Esophagus muscularis mucosa (tissue), 3 donors: ENCODE results near the gene IQCH.

Experiments used
- POLR2A ChIP-seq: fragments of 450-650 bp; IDR thresholded peaks from one replicate; pipeline ENCODE4 v1.6.1; 2017; ENCODE audit warnings: antibody characterized with exemption, moderate library complexity, mild to moderate bottlenecking, low read depth
- POLR2AphosphoS5 ChIP-seq, 2 donors: sonication (generic); formaldehyde crosslinking; IDR thresholded peaks; one replicate each; pipeline ENCODE4 v1.6.1; 2017; ENCODE audit warnings: antibody characterized with exemption in 2 of 2
- TF ChIP-seq, protein P1 (sequence below), 3 experiments: fragments of 200-600 bp in 2 of 3; fragments of 450-650 bp in 1 of 3; sonication (generic) in 2 of 3; IDR thresholded peaks; one replicate each; pipeline ENCODE4 v1.5.1; 2017 to 2019; ENCODE audit warnings: antibody characterized with exemption in 3 of 3, mild to moderate bottlenecking in 2 of 3, moderate library complexity in 1 of 3

DNA sequence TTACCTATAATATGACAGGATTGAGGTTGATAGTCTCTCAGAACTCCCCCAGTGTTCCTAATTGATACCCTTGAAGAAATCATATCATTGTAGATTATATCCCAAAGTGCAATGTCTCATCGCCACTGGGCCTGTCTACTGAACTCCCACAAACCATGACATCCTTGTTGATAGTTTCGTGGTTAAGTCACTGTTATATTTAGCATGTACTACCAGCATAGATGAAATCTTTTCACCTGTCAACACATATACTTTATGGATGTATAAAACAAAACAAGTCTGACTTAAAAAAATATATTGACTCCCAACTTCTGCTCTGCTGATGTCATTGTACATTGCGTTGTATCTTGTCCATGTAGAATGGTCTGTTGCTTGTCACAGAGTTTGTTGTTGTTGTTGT is 128.1 kb downstream of the IQCH start:
- TF ChIP-seq POLR2A (no peak), POLR2AphosphoS5 (IDR thresholded peaks at IDR 0.05) (no peak)
- TF ChIP-seq, protein P1, sequence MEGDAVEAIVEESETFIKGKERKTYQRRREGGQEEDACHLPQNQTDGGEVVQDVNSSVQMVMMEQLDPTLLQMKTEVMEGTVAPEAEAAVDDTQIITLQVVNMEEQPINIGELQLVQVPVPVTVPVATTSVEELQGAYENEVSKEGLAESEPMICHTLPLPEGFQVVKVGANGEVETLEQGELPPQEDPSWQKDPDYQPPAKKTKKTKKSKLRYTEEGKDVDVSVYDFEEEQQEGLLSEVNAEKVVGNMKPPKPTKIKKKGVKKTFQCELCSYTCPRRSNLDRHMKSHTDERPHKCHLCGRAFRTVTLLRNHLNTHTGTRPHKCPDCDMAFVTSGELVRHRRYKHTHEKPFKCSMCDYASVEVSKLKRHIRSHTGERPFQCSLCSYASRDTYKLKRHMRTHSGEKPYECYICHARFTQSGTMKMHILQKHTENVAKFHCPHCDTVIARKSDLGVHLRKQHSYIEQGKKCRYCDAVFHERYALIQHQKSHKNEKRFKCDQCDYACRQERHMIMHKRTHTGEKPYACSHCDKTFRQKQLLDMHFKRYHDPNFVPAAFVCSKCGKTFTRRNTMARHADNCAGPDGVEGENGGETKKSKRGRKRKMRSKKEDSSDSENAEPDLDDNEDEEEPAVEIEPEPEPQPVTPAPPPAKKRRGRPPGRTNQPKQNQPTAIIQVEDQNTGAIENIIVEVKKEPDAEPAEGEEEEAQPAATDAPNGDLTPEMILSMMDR (IDR thresholded peaks at IDR 0.05): no peak
